ENCODE measurements around the gene ARHGEF26. TPM values are rescaled to one million over a fixed set of nuclear protein-coding genes. Genes with fewer than 3 reads are reported as not detected.

Gene ARHGEF26
- total and polyA plus RNA-seq, 2 experiments from 2014 or later = 9.4 to 16.9 TPM

- TF ChIP-seq ZNF462 (CRISPR knock-in tag; IDR thresholded peaks at IDR 0.05) (no peak), STAT1 (IDR thresholded peaks at IDR 0.05; ENCODE audit: unreplicated experiment) (no peak), CREB1 (CRISPR knock-in tag; IDR thresholded peaks at IDR 0.05; ENCODE audit: low read depth) (no peak), ZNF331 (CRISPR knock-in tag; IDR thresholded peaks at IDR 0.05; ENCODE audit: low read depth) (no peak)
These were observed 108.0 kb downstream of the ARHGEF26 start (continued) for GRCh38 chr3:154229217-154229590.

GRCh38 chr3:154235330-154235729 is 114.1 kb downstream of the ARHGEF26 start:
- ATAC-seq = no peak
- no peak overlapping the region for H3K27ac Mint-ChIP-seq
- TF ChIP-seq ETS1 (IDR thresholded peaks at IDR 0.05) (no peak), STAT1 (IDR thresholded peaks at IDR 0.05; ENCODE audit: unreplicated experiment) (no peak), ZNF462 (CRISPR knock-in tag; IDR thresholded peaks at IDR 0.05) (no peak), CREB1 (CRISPR knock-in tag; IDR thresholded peaks at IDR 0.05; ENCODE audit: low read depth) (no peak), EZH2 (IDR thresholded peaks at IDR 0.05; ENCODE audit: low read depth, unreplicated experiment) (no peak)

More at GRCh38 chr3:154235330-154235729, 114.1 kb downstream of the ARHGEF26 start:
- Mint-ChIP-seq H3K36me3 (ENCODE audit: low read depth) (peaks cover 2% of the 10 kb centered on the region; the same call in 1 of the 3 replicates), H3K9me3 (no peaks in the 10 kb centered on the region), H3K27me3 (ENCODE audit: insufficient read depth, low read depth, poor library complexity) (no peaks in the 10 kb centered on the region), H3K4me3 (no peak overlapping the region), H3K4me1 (no peaks in the 10 kb centered on the region; the same call in 1 of the 3 replicates)
- Histone ChIP-seq H3F3A (replicated peaks; ENCODE audit: low read depth) (no peaks in the 10 kb centered on the region), H3K27me3 (ENCODE audit: insufficient read depth) (no peaks in the 10 kb centered on the region), H3K27ac (ENCODE audit: low read depth) (no peak overlapping the region), H3K79me2 (replicated peaks; ENCODE audit: insufficient read depth) (no peaks in the 10 kb centered on the region), H3K4me1 (ENCODE audit: insufficient read depth) (no peaks in the 10 kb centered on the region), H3K9me2 (ENCODE audit: insufficient read depth) (no peaks in the 10 kb centered on the region), H3K4me2 (no peak overlapping the region), H4K20me1 (replicated peaks; ENCODE audit: insufficient read depth) (no peaks in the 10 kb centered on the region), H3K36me3 (ENCODE audit: insufficient read depth) (no peaks in the 10 kb centered on the region), H2AFZ (no peak overlapping the region), H3K4me3 (no peak overlapping the region)
- no peak for DNase-seq (ENCODE audit: low spot score)

Data from GM23338 (cell line).